GM12878 (cell line): ENCODE data around the gene FGF12. TPM values are rescaled to one million over a fixed set of nuclear protein-coding genes. Genes with fewer than 3 reads are reported as not detected.

Experiments
- ATAC-seq: fragments of 200-7000 bp; cut with Tn5 transposase; 3 replicates; pipeline ENCODE4 v1.9.1; 2020; ENCODE audit warnings: mild to moderate bottlenecking, moderate library complexity
- BruUV-seq: library from RNA; stranded (reverse); fragments of 400-500 nt; replicated peaks from 2 replicates; lab custom pipeline; 2021; lab: Mats Ljungman, UMichigan
- CTCF ChIA-PET: fragments of 300-600 bp; sonication (Branson Sonifier 250); formaldehyde crosslinking; extraction: SDS; loops from one replicate; lab custom pipeline; 2021; ENCODE audit warnings: inconsistent platforms; lab: Yijun Ruan, JAX
- POLR2A ChIA-PET: fragments of 350-600 bp; formaldehyde crosslinking; extraction: SDS; loops from one replicate; lab custom pipeline; 2021; ENCODE audit warnings: inconsistent platforms; lab: Charles Lee
- RAD21 ChIA-PET: fragments of 300-600 bp; sonication (Branson Sonifier 250); formaldehyde crosslinking; loops from one replicate; lab custom pipeline; 2023; ENCODE audit warnings: antibody characterized with exemption; ENCODE audit not compliant: unreplicated experiment; lab: Charles Lee
- SMC1A ChIA-PET: fragments of 300-600 bp; sonication (Branson Sonifier 250); formaldehyde crosslinking; loops from one replicate; lab custom pipeline; 2023; ENCODE audit not compliant: unreplicated experiment, uncharacterized antibody; lab: Charles Lee
- DNase-seq: peaks from one replicate; pipeline ENCODE4 v3.0.0-alpha.2; 2011; ENCODE audit warnings: low read depth, low spot score
- FAIRE-seq: peaks from 3 replicates; lab custom pipeline; 2011; peaks lifted over from hg19 to GRCh38; lab: Jason Lieb, UNC
- H2AFZ ChIP-seq: 2 replicates; pipeline ENCODE4 v1.6.0; 2011; ENCODE audit warnings: low read depth, low read length, control low read depth; ENCODE audit not compliant: control insufficient read depth
- H3K27ac ChIP-seq: 2 replicates; pipeline ENCODE4 v1.5.1; 2011; ENCODE audit warnings: control low read depth; ENCODE audit not compliant: control insufficient read depth, insufficient read depth
- H3K27me3 ChIP-seq, 2 experiments: replicated peaks in 1 of 2; 2 replicates each; pipeline versions ENCODE4 v1.6.0 to v1.6.1; 2011; ENCODE audit warnings: low read length in 1 of 2; ENCODE audit not compliant: control insufficient read depth in 2 of 2, insufficient read depth in 2 of 2
- H3K36me3 ChIP-seq, 2 experiments: 2 replicates each; pipeline ENCODE4 v1.5.1; 2011; ENCODE audit warnings: low read length in 1 of 2; ENCODE audit not compliant: control insufficient read depth in 2 of 2, insufficient read depth in 2 of 2
- H3K4me1 ChIP-seq: 2 replicates; pipeline ENCODE4 v1.6.1; 2011; ENCODE audit warnings: mild to moderate bottlenecking, low read length, moderate library complexity, mixed read lengths; ENCODE audit not compliant: control insufficient read depth, insufficient read depth
- H3K4me2 ChIP-seq: 2 replicates; pipeline ENCODE4 v1.6.0; 2011; ENCODE audit warnings: control low read depth; ENCODE audit not compliant: control insufficient read depth, insufficient read depth
- H3K4me3 ChIP-seq: fragments of 200-600 bp; sonication (generic); 2 replicates; pipeline ENCODE4 v1.5.1; 2016
- H3K79me2 ChIP-seq: 2 replicates; pipeline ENCODE4 v1.6.0; 2011; ENCODE audit warnings: low read length; ENCODE audit not compliant: control insufficient read depth, insufficient read depth
- H3K9ac ChIP-seq: 2 replicates; pipeline ENCODE4 v1.8.0; 2011; ENCODE audit warnings: low read length, control low read depth, mixed read lengths; ENCODE audit not compliant: control insufficient read depth, insufficient read depth
- H3K9me3 ChIP-seq: replicated peaks from 3 replicates; pipeline ENCODE4 v1.5.1; 2011; ENCODE audit warnings: mild to moderate bottlenecking, low read length; ENCODE audit not compliant: control insufficient read depth, insufficient read depth
- H4K20me1 ChIP-seq: 2 replicates; pipeline ENCODE4 v1.6.0; 2011; ENCODE audit not compliant: control insufficient read depth, insufficient read depth
- BRCA1 ChIP-seq: IDR thresholded peaks from 2 replicates; pipeline ENCODE4 v1.6.1; 2011; ENCODE audit warnings: low read depth, low read length, improper control_type of control experiment
- MYB ChIP-seq: fragments of 150-350 bp; IDR thresholded peaks from 2 replicates; pipeline ENCODE4 v1.6.1; 2014; ENCODE audit warnings: mild to moderate bottlenecking, low read depth, low read length, borderline replicate concordance
- RELB ChIP-seq: fragments of 450-650 bp; IDR thresholded peaks from 2 replicates; pipeline ENCODE4 v1.6.1; 2017; ENCODE audit warnings: low read depth, mild to moderate bottlenecking, moderate library complexity
- TARDBP ChIP-seq: IDR thresholded peaks from 2 replicates; pipeline ENCODE4 v1.6.1; 2016; ENCODE audit warnings: borderline replicate concordance
- WRNIP1 ChIP-seq: IDR thresholded peaks from 2 replicates; pipeline ENCODE4 v1.6.1; 2011; ENCODE audit warnings: low read depth, low read length, improper control_type of control experiment, borderline replicate concordance
- WGBS: methylation state at CpG from one replicate; pipeline ENCODE4 v1.1.6; 2016; ENCODE audit warnings: low lambda C conversion rate; ENCODE audit not compliant: insufficient replicate concordance, insufficient coverage; ENCODE audit errors: missing lambda C conversion rate; 5-methylcytosine and 5-hydroxymethylcytosine counted together
- in situ Hi-C: fragments of 300-500 bp; cut with MboI; formaldehyde crosslinking; loops from 9 replicates; pipeline ENCODE4 v1.14.3; 2018; ENCODE audit warnings: mixed read lengths
- intact Hi-C: fragments of 100-400 bp; cut with micrococcal nuclease; formaldehyde crosslinking; loops from one replicate; pipeline ENCODE4 v1.14.2; 2022; ENCODE audit not compliant: unreplicated experiment
- polyA plus RNA-seq, 11 experiments: library from polyadenylated mRNA; depleted of rRNA in 4 of 11; unstranded in 6 of 11; stranded (reverse) in 5 of 11; fragments of >200 nt; fragmentation: Nextera tagmentation in 4 of 11; fragmentation: Illumina TruSeq in 1 of 11; extraction: Ambion mirVana in 4 of 11; extraction: Trizol in 1 of 11; gene quantifications; 1 replicate in 1 of 11; 2 replicates in 10 of 11; pipeline versions ENCODE4 v1.2.1 to v1.2.3, GENCODE V29; 2011 to 2016; ENCODE audit warnings: inconsistent platforms in 2 of 11, missing spikeins in 2 of 11, low read depth in 1 of 11
- total RNA-seq, 4 experiments: library from RNA; depleted of rRNA in 3 of 4; stranded (reverse); fragments of >200 nt in 3 of 4; fragmentation: Illumina TruSeq in 1 of 4; extraction: Trizol in 1 of 4; gene quantifications; 2 replicates each; pipeline versions ENCODE4 v1.2.1 to v1.2.3, GENCODE V29; 2013 to 2021

FGF12 gene
- total and polyA plus RNA-seq, 10 of the 15 experiments (the other 5 are each of a cell fraction or from before 2014, with no cell fraction given): 0.03 to 0.43 (median 0.13) TPM; not detected in 7

- H3K27ac ChIP-seq: no peak overlapping the region
- FAIRE-seq: no peak
- ChIA-PET POLR2A (no interaction called here), SMC1A (interaction anchor here (0.6 kb wide), 1 partner anchor 1111 kb away, joined by 3 read pairs; no protein-coding TSS in a partner anchor), RAD21 (no interaction called here), CTCF (interaction anchor here (0.6 to 0.9 kb wide), 3 partner anchors 20 to 1790 kb away, joined by 3 to 5 read pairs (median 4); no protein-coding TSS in a partner anchor)
- H3K79me2 ChIP-seq: no peaks in the 10 kb centered on the region
- no peaks in the 10 kb centered on the region for H3K9me3 ChIP-seq
- in situ Hi-C loops: no loop called here
- WGBS: 16% methylated on average over 3 of the region's 3 CpGs
- H3K4me2 ChIP-seq: no peak overlapping the region
- no peak for DNase-seq
- H4K20me1 ChIP-seq: no peaks in the 10 kb centered on the region
- BruUV-seq: no TSS peak
- no peaks in the 10 kb centered on the region for H3K36me3 ChIP-seq
- H3K4me3 ChIP-seq: no peak overlapping the region
- no peak for TF ChIP-seq BRCA1
- no peak overlapping the region for H3K9ac ChIP-seq
- H2AFZ ChIP-seq: no peak overlapping the region
- H3K27me3 ChIP-seq: no peaks in the 10 kb centered on the region
- H3K4me1 ChIP-seq: no peaks in the 10 kb centered on the region
- intact Hi-C loops: no loop called here
- ATAC-seq: no peak
Measured at GRCh38 chr3:192487033-192487432, 240.3 kb downstream of the FGF12 start.

GRCh38 chr3:192482809-192483208 is 244.5 kb downstream of the FGF12 start:
- H3K9me3 ChIP-seq: no peaks in the 10 kb centered on the region
- TF ChIP-seq RELB (no peak), MYB (no peak), WRNIP1 (no peak), TARDBP (no peak)
- in situ Hi-C loops: no loop called here
- H2AFZ ChIP-seq: no peak overlapping the region
- BruUV-seq: no TSS peak
- H3K27ac ChIP-seq: no peak overlapping the region
- SMC1A ChIA-PET: no interaction called here
- no peak overlapping the region for H3K4me3 ChIP-seq
- H4K20me1 ChIP-seq: no peaks in the 10 kb centered on the region
- DNase-seq: no peak
- 48% methylated on average over 2 of the region's 2 CpGs for WGBS
- POLR2A ChIA-PET: no interaction called here
- H3K9ac ChIP-seq: no peak overlapping the region
- CTCF ChIA-PET: interaction anchor here (0.6 to 2.5 kb wide), 3 partner anchors 13 to 205 kb away, joined by 3 to 5 read pairs (median 3); no protein-coding TSS in a partner anchor
- no peaks in the 10 kb centered on the region for H3K4me1 ChIP-seq
- RAD21 ChIA-PET: no interaction called here
- H3K4me2 ChIP-seq: no peak overlapping the region
- ATAC-seq: no peak
- H3K79me2 ChIP-seq: no peaks in the 10 kb centered on the region
- no peaks in the 10 kb centered on the region for H3K27me3 ChIP-seq
- FAIRE-seq: no peak
- no peaks in the 10 kb centered on the region for H3K36me3 ChIP-seq
- intact Hi-C loops: no loop called here
